GM20000 (cell line): Measurements from ENCODE around the gene SLC41A2.
"Not testable (repeated sequence)": the region's sequence is repeated elsewhere in the genome, so short reads cannot be mapped to it uniquely, and the experiment has no call there.

Source experiments
- DNase-seq: peaks from one replicate; pipeline ENCODE4 v3.0.0; 2012; ENCODE audit warnings: low spot score
- TF ChIP-seq, protein P1 (sequence below): IDR thresholded peaks from 2 replicates; pipeline ENCODE4 v1.5.1; 2012; ENCODE audit warnings: mild to moderate bottlenecking, control low read depth; ENCODE audit errors: extremely low read depth, missing control alignments

SLC41A2 gene

DNA sequence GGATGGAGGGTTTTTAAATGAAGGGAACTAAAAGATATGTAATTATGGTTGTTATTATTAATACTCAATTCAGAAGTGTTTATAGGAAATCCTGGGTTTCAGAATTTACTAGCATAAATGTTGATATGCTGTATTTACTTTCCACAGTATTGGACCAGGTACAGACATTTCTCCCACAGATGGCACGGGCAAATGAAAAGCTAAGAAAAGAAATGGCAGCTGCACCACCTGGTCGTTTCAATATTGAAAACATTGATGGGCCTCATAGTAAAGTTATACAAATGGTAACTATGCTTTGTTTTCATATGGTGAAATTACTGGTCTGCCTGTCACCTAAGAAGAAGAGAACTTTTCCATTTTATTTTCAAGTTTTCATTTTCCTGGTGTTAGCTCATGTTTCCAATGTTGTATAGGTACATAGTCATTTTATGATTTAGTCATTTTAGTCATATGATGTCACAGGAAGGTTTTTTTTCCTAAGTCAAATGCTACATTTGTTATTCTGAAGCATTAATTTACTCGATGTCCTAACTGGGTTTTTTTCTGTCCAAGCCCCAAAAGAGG lies 33.6 kb upstream of the SLC41A2 start:
- no peak for DNase-seq
- TF ChIP-seq, protein P1, sequence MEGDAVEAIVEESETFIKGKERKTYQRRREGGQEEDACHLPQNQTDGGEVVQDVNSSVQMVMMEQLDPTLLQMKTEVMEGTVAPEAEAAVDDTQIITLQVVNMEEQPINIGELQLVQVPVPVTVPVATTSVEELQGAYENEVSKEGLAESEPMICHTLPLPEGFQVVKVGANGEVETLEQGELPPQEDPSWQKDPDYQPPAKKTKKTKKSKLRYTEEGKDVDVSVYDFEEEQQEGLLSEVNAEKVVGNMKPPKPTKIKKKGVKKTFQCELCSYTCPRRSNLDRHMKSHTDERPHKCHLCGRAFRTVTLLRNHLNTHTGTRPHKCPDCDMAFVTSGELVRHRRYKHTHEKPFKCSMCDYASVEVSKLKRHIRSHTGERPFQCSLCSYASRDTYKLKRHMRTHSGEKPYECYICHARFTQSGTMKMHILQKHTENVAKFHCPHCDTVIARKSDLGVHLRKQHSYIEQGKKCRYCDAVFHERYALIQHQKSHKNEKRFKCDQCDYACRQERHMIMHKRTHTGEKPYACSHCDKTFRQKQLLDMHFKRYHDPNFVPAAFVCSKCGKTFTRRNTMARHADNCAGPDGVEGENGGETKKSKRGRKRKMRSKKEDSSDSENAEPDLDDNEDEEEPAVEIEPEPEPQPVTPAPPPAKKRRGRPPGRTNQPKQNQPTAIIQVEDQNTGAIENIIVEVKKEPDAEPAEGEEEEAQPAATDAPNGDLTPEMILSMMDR, result no peak

DNA sequence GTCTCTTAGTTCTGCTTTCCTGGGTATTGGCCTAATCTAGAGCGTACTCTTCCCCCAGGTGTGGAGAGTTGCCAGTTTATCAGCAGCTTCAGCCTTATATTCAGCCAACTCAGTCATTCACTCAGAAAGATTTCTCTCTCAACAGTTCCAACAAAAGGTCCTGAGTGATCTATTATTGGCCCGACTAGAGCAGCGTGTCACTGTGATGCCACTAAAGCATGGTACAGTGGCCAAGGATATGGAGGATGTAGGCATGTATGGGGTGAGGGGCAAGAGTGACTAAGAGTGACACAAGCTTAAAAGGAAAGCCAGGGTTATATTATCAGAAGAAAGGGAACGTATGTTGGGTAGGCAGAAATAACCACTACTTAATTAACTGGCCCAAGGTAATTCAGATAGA lies 32.9 kb upstream of the SLC41A2 start:
- DNase-seq, result no peak
- TF ChIP-seq, protein P1, result no peak

DNA sequence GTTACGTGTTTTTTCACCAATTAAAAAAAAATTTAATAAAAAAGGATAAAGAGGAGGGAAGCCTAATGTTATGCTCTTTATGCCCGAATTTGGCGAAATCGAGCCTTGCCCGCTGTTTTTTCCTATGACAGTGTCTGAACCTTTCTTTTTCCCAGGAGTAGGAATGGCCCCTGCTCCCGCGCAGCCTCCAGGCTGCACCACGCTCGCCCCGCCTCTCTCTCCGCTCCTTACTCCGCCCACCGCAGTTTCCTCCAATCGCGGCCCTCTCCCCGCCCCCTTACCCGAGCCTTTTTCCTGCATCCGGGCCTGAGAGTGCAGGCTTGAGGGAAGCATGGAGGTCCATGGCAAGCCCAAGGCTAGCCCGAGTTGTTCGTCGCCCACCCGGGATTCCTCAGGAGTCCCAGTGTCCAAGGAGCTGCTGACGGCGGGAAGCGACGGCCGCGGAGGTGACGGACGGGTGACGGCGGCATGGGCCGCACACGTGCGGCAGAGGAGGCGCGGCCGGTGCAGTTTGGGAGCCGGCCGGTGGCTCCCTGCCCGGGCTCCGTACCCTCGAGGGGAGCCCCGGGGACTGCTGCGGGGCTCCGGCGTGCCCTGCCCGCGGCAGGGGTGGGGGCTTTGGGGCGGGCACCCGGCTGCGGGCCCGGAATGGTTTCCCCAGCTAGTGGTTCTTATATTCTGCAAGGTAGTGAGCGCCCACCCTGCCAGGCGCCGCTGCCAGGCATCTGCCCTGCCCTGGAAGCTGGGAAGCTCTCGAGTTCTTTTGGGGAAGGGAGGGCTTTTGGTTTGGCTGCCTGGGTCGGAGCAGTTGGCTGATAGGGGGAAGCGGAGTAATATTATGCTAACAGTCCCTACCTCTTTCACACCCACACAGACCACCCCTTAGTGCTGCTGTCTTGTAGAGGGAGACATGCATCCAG lies 28.2 kb upstream of the SLC41A2 start, which contains the start of gene NOPCHAP1:
NOPCHAP1 (plus strand) TSS at position 295 of the 920 bp plus-strand sequence; CDS start at position 332, 37 bp downstream.
- peak; percentile 94 for DNase-seq
- TF ChIP-seq, protein P1, result no peak

DNA sequence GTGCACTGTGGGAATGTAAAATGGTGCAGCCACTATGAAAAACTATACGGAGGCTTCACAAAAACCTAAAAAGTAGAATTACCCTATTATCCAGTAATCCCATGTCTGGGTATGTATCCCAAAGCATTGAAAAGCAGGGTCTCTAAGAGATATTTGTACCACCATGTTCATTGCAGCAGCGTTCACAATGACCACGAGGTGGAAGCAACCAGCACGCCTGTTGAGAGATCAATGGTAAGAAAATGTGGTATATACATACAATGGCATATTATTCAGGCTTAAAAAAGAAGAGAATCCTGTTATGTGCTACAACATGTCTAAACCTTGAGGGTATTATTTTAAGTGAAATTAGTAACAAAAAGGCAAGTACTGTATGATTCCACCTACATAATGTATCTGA lies 27.1 kb upstream of the SLC41A2 start:
- DNase-seq, result no peak
- TF ChIP-seq, protein P1, result no peak

DNA sequence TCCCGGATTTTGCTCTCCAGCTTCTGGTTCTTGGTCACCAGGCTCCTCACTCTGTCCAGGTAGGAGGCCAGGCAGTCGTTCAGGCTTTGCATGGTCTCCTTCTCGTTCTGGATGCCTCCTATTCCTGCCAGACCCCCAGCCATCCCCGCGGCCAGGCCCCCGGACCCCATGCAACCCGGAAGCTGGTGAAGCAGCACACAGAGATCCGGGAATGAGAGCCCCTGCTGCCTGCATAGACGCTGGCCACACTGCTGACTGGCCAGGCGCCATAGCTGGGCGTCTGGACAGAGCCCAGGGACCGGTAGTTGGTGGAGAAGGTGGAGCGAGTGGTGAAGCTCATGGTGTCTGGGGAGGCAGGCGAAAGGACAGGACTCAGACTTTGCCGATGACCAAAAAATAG lies 19.6 kb upstream of the SLC41A2 start:
- DNase-seq, result not testable (repeated sequence)

DNA sequence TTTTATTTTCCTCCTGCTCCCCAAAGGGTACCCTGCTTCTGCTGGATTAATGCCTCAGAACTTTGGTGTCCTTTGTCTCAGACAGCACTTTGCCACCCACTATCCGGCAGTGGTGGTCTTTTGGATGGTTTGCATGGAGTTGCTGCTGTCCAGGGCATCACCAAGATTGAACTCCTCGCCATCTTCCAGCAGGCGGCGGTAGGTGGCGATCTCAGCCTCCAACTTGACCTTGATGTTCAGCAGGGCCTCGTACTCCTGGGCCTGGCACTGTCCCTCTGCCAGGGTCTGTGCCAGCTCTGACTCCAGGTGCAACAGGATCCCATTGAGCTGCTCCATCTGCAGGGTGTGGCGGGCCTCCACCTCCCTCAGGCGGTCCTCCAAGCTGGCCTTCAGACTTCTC lies 18.6 kb upstream of the SLC41A2 start:
- DNase-seq, result no peak
- TF ChIP-seq, protein P1, result no peak

DNA sequence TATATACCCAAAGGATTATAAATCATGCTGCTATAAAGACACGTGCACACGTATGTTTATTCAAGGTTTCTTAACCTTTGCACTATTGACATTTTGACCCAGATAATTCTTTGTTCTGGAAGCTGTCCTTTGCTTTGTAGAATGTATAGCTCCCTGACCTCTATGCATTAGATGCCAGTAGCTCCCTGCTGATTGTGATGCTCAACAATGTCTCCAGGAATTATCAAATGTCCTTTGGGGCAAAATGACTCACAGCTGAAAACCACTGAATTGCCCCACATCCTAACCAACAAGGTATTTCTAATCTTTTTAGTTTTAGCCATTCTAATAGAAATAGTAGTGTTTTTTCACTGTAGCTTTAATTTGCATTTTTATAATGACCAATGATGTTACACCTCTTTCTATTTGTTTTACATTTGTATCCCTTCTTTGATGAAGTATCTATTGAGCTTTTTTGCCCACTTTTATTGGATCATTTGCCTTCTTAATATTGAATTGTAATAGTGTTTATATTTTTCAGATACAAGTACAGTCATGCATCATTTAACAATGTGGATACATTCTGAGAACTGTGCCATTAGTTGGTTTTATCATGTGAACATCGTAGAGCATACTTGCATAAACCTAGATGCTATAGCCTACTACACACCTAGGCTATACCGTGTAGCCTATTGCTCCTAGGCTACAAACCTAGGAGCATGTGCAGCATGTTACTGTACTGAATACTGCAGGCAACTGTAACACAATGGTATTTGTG lies 17.7 kb upstream of the SLC41A2 start:
- TF ChIP-seq, protein P1, result no peak
- DNase-seq, result no peak
